Brain pericyte (primary cell): ENCODE measurements around the gene AP2A2.

Source experiments
- DNase-seq: peaks from one replicate; pipeline ENCODE4 v3.0.0-alpha.2; 2012; ENCODE audit warnings: low read depth, low spot score

Gene AP2A2

DNA sequence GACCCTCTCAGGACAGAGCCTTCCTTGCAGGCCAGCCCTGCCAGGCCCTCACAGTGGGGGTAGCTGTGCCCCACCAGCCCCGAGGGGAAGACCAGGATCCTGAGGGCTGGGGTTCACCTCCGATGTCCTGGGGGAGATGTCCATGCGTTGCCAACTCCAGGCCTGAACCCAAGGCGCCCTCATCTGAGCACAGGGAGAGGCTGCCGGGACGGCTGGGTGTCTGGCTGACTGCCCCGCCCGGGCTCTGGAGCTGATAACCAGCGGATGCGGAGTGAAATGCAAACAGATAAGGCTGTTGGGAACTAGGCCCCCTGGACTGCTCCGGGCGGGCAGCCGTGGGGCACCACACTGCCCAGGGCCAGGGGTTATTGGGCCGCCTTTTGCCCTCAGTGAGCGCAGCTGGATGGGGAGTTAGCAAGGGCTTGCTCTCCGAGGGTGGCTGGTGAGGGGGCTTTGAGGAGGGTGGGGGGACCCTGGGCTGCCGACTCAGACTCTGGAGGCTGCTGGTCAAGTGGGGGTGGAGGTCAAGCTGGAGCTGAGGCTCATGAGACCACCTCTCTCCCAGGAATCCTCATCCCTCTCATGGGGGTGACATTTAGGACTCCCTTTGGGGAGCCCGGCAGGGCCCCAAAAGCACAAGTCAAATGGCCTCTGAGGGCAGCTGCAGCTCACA, 116.4 kb downstream of the AP2A2 start:
- no peak for DNase-seq

DNA sequence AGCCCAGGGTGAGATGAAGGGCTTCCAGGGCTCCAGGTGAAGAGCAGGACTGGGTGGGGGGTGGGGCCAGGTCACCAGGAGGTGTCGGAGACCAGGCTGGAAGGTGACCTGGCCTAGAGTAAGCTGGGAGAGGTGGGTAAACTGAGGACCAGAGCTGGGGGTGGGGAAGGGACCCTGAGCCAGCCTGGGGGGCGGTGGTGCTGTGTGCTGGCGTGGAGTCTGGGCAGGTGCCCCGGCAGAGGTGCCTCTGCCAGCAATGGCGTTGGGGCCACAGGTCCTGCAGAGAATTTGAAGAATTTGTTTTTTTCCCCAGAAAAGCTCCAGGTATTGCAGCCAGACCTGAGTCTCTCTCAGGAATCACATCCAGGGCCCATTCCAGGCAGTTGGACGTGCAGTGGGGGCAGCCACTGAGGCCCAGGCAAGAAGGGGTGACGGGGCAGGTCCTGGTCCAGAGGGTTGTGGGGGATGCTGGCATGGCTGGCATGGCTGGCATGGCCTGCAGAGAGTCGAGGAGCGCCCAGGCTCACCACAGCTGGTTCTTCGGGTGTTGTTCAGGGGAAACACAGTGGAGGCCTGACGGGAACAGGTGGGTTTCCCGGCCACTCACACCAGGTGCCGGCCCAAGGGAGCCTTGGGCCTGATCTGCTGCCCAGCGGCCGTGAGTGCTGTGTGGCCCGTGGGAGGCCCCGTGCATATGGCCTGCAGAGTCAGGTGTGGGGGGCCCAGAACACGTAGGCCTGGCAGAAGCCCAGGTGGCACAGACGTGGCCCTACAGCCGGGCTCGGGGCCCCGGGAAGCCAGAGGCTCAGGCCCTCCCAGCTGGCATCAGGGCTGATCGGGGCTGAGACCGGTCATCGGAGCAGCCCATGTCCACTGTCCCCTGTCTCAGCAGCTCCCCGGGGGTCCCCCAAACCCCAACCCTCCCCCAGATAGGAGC, 117.2 kb downstream of the AP2A2 start:
- no peak for DNase-seq

DNA sequence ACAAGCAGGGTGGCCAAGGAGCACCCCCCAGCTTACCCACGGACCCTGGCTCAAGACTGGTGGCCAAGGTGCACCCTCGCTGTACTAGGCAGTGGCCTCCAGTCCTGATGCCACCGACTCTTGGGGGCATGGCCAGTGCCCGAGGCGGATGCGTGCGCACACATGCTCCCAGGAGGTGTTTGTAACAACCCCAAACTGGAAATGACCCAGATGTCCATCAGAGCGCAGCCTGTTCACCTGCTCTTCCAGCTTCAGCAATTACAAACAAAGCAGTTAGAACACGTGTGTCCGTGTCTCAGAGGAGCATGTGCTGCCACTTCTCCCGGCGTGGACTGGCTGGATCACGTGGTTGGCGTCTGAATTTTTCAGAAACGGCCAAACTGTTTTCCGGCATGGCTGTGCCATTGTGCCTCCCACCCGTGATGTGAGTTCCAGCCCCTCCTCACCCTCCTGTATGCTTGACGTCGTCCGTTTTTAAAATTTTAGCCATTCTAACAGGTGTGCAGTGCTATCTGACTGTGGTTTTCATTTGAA, 118.0 kb downstream of the AP2A2 start:
- no peak for DNase-seq

DNA sequence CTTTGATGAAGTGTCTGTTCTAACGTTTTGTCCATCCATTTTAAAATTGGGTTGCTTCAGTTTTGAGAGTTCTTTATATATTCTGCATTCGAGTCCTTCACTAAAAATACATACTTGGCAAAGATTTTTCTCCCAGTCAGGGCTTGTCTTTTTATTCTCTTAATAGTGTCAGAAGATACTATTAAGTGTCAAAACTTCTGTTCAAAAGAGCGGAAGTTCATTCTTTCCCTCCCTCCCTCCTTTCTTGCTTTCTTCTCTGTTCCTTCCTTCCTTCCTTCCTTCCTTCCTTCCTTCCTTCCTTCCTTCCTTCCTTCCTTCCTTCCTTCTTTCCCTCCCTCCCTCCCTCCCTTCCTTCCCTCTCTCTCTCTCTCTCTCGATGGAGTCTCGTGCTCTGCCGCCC, 118.5 kb downstream of the AP2A2 start:
- DNase-seq, result no peak

DNA sequence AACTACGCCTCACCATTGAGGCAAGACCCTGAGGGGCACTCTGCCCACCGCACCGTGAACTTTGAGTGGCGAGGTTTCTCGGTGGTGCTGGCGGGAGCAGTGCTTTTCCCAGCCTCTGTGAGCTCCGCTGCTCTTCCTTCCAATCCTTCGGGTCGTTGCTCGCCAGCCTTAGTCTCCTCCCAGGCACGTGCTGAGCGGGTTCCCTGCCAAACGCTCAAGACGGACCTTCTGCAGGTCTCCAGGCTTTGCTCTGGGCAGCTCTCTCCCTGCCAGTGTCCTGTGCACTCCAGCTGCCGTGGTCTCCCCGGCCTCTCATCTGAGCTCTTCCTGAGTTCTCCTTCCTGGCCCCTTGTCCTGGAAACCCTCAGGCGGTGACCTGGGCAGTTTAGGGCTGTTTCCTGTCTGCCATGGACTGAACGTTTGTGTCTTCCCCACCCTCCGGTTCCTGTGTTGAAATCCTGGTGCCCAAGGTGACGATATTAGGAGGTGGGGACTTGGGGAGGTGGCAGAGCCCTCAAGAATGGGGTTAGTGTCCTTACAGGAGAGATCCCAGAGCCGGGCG, 122.0 kb downstream of the AP2A2 start:
- DNase-seq, result no peak

DNA sequence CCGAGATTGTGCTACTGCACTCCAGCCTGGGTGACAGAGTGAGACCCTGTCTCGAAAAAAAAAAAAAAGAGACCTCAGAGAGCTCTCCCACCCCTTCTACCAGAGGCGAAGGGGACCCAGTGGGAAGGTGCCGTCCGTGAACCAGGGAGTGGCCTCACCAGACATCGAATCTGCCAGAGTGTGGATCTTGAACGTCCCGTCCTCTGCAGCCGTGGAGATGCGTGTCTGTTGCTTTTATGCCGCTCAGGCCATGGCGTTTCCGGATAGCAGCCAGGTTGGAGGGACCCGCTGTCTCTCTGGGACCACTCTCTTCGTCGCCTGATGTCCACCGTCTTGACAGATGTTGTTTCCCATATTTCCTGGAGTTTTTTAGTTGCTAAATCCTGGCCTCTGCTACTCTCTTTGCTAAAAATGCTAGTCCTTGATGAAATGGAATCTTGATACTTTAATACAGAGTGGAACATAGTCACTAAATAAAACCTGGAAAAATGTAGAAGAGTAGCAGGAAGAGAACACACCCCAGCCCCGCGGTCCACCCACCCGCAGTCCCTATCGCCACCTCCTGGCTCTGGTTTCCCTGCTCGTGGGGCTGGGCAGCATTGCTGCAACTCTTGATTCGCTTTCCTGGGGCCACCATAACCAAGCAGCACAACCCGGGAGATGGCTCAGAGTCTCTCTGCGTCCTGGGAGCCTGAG, 122.9 kb downstream of the AP2A2 start:
- no peak for DNase-seq

DNA sequence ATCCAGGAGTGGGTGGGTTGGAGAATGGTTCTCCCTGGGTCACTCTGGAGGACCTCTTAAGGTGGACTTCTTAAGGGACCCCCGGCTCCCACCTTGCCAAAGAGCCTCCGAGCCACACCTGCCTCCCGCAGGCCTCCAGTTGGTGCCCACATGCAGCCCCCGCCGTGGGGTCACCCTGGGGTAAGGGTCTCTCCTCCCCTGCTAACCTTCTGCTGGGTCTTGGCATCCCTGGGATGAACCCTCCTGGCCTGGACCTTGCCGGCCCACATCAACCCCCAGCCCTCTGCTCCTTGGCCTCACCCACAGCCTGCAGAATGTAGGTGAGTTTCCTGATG, 123.4 kb downstream of the AP2A2 start:
- no peak for DNase-seq

DNA sequence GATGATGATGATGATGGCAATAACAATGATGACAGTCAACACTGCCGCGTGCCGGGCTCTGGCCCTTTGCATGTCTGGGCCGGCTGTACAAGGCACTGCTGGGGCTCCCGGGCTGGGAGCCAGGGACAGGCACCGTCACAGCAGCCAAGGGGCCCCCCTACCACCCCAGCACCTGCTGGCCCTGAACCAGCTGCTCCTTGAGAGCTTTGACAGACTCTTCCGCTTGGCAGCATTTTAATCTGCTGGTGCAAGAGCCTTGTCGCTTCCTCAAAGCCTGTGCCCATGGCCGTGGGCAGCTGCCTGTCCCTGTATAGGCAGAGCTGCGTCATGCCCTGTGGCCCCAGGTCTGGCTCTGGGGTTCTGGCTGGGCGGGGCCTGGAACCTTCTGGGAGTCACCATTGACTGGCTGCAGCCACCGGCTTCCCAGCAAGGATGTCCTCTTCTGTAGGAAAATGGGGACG, 123.8 kb downstream of the AP2A2 start:
- no peak for DNase-seq

DNA sequence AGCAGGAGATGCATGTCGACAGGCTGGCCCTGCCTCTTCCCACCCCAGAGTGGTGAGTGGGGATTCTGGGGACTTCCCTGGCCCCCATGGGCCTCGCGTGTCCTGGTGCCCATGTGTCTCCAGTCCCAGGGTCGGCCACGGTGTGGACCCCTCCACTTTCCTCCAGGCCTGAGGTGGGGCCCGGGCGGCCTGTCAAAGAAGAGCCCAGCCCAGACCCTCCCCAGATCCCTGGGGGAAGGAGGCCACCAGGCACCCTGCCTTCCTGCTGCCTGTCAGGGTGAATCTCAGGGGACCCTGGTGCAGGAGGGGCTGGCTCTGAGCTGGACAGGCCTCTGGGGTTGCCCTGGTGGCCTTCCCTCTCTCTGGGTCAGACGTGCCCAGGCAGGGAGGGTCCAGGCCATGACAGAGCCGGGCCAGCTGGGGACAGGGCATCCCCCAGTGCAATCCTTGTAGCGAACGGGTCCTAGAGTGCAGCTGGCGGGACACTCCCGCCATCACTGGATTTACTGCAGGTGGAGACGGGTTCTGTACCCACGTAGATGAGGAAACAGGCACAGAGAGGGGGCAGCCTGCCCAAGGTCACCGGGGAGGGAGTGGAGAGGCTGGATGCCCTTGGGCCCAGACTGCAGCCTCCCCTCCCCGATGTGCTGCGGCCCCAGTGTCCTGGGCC, 124.4 kb downstream of the AP2A2 start:
- no peak for DNase-seq

DNA sequence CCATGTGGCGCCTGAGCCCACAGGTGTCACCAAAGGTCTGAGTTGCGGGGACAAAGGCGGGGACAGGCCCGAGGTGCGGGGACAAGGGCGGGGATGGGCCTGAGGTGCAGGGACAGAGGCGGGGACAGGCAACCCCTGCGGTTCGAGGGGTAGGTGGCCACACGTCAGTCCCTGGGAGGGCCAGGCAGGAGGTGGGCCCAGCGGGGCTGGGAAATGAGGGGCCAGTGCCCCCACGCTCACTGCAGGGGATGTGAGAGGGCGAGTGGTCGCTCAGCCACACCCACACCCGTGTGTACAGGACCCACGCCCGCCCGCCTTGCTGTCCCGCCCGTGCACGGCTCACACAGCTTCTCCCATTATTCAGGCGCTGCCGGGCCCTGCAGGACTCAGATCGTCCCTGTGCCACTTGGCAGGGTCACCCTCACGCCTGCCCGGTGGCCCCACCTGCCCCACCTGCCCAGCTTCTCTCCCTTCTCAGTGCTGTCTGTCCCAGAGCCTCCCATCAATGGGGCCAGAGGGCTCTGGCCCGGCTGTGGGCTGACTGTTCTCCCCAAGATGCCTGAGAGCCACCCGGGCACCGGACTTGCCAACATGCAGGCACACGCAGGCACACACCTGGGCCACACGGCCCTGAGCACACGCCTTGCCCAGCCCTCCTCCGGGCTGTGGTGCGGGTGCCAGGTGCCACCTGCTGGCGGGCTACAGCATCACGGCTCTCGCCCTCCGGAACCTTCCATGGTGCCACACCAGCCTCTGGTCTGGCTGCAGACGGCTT, 125.1 kb downstream of the AP2A2 start:
- DNase-seq, result no peak

DNA sequence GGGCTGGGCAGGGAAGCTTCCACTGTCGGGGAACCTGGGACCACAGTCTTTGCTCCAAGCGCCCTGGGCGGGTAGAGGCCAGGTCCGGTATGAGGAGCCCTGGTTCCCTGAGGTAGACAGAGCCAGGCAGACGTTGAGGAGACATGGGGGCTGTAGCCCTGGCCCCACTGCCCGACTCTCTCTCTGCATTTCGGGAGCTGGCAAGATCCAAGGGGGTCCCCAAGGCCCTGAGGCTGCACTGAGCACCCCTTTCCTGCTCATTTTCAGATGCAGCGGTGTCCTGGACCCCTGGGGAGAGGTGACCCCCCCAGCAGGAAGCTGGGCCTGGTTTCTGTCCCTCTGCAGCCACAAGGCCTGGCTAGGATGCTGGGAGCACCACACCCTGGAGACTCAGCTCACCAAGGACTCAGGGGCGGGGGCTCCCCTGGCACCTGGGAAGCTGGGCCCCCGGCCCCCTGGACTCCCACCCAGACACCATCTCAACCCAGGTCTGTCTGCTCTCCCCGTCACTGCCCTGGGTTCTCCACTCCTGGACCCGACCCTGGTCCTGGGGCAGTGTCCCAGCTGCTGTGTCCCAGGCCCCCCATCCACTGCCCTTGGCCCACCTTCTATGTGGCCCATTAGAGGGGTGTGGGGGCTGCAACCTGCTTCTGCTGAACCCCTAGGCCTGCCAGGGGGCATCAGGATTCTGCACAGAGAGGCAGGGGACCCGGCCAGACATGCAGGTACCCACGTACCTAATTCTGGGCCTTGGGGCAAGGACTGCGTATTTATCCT, 125.9 kb downstream of the AP2A2 start:
- DNase-seq, result no peak

DNA sequence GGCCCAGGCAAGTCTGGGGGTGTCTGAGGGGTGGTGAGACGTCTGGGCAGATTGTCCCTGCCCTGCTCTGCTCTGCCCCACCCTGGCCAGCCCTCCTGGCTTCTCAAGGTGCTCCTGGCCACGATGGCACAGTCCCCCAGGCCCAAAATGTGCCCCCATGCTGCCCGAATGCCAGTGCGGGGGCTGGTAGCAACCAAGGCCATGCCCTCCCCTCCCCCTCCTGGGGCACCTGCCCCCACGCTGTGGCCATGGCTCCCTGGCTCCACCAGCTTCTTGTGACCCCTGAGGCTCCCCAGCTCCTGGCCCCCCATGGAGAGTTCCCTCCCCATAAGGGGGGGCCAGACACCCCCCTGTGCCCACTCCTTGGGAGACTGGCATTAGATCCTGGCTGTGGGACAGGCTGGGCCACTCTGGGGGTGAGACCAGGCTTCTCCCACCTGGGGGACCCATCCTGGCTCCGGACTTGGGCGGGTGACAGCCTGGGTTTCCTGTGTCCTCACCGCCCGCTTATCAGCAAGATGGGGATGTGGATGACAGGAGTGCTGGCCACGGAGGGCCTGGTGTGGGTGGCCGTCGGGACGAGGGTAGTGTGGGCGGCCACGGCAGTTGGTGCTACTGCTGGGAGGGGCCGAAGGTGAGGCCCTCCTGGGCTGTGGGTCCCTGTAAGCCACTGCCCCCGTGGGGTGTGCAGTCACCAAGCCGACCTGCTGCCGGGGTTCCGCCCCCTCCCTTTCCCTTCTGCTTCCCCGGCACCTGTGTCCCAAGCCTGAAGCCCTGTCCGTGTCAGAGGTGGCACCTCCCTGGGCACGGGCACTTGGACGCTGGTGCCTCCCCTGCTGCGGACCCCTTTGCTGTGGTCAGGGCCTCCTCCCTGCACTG, 126.7 kb downstream of the AP2A2 start:
- DNase-seq, result no peak

DNA sequence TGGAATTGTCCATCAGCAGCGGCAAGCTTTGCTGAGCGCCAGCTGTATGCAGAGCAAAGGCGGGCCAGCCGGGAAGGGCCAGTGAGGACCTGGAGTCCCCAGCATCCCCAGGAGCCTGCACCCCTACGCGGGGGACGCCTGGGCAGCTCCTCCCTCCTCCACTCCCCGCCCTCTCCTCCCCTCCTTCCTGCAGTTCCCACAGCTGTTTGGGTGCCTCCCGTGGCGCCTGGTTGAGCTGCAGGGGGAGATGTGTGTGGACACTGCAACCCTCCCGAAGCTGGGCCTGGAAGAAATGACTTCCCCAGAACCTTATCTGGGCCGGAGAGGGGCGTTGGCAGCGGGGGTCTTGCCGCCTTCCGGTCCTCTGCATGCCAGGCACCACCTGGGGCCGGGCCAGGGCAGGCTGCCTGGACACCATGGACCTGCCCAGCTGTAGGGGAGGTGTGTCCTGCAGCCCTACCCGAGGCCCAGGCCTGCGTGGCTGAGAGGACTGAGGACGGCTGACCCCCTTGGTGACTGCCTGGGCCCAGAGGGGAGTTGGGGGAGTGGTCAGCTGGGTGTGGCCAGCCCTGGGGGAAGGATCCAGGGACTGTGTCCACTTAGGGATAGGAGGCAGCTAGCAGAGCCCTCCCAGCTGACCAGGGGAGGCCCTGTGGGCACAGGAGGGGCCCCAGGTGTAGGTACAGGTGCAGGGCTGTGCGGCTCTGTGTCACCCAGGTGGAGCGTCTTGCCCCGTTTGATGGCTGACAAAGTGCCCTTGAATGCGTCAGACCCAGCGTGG, 127.6 kb downstream of the AP2A2 start:
- no peak for DNase-seq

DNA sequence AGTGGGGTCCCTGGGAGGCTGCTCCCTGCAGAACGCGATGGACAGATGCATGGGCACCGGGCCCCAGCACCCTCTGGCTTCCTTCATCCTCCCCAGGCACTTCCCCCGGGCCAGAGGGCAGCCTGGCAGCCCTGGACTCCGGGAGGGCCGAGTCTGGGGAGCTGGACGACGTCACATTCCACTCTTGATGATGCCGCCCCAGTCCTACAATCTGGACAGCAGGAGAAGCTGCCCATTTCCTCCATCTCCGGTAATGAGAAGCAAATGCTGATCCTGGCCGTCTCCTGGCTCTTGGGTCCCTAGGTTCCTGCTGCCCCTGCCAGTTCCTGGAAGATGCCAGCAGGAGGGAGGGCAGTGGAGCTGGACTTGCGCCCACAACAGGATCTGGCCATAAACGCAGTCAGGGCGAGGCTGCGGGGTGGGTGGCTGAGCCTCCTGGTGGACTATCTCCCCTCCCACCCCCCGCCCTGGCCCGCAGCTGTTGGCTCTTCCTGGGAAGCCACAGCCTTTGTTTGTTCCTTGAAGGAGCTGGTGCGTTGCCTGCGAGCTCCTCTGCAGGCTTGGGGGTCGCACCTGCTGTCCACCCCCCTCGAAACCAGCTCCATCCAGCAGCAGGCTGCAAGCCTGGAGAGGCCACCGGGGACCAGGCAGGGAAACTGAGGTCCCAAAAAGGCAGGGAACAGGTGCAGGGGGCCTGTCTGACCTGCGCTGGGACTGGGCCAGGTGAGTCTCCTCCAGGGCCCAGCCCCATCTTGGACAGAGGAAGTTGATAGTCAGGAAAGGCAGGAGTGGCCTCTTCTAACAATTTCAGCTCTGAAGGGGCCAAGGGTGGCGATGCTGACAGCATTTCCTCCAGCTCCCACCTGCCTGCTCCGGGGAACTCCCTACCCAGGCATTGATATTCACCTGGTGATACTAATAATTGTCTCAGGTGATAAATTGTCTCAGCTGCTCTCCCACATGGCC, 128.8 kb downstream of the AP2A2 start:
- no peak for DNase-seq

DNA sequence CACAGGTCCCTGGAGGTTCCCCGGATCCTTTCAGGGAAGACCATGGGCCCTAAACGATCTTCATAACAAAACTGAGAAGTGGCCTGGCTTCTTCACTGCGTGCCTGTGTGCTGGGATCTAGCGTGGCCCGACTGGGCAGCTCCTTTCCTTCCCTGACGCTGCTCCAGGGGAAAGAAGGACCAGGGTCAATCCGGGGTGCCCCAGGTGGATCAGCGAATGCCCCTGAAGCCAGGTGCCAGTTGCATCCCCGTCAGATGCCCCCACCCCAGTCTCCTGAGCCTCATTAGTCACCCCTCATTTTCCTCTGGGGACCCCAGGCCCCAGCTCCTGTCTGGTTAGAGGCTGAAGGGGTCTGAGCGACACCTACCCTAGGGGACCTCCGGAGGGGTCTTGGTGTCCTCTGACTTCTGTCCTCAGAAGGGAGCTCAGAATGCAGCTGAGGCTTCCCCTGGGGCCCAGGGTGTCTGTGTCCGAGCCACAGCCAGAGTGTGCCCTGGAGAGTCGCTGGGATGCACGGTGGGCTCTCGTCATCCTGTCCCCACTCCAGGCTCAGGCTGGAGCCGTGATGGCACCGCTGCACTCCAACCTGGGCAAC, 129.5 kb downstream of the AP2A2 start:
- no peak for DNase-seq

DNA sequence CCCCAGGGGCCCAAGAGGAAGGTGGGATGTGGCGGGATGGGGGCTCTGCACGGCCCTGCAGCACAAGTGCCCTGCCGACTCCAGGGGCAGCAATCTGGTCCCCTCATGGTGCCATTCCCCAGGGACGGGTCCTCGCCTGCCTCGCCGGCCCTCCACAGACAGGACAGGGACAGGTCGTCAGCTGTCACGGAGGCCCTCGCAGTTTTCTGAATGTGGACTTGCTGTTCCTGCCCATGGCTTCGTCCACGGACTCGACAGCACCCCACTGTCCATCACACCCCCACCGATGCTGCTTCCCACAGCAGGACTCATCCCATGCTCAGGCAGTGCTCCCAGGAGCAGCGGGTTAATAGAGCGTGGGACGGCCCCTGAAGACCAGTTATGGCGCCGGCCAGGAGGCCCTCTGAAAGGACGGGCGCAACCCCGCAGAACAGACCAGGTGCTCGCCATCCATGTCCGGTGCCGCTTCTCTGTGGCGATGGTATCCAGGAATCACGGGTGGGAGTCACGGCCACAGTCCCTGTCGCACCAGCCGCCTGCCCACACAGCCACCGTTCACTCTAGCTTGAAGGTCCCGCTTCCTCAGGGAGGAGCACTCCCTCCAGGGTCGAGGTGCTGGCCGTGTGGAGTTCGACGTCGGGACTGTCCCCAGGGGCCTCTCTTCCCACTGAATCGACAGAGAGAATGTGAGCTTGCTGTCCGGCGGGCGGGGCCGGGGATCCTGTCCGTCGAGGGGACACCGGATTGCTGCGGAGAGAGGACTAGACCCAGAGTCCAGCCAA, 130.5 kb downstream of the AP2A2 start:
- no peak for DNase-seq
